ENCODE data around the gene DNPH1.

DNPH1 gene

GRCh38 chr6:43271944-43272343, 42.7 kb upstream of the DNPH1 start:
- Histone ChIP-seq H3K27me3 (ENCODE audit: insufficient read depth, low read length) (0 out of 2 replicates have a peak, but pooled peaks cover 8% of the 10 kb centered on the region), H3K9me3 (ENCODE audit: low read length) (no peaks in the 10 kb centered on the region), H3K9me2 (ENCODE audit: low read depth, low read length) (no peaks in the 10 kb centered on the region), H3K9ac (ENCODE audit: low read length) (no peak overlapping the region), H3K27ac (ENCODE audit: low read depth, low read length, poor library complexity, severe bottlenecking) (no peak overlapping the region), H3K4me2 (ENCODE audit: low read length) (no peak overlapping the region), H3K36me3 (ENCODE audit: insufficient read depth, low read length) (no peaks in the 10 kb centered on the region), H3K4me1 (ENCODE audit: insufficient read depth, low read length, severe bottlenecking) (peaks cover 26% of the 10 kb centered on the region), H4K20me1 (ENCODE audit: insufficient read depth, low read length) (no peaks in the 10 kb centered on the region), H2AFZ (ENCODE audit: low read length) (no peak overlapping the region), H3K79me2 (ENCODE audit: insufficient read depth, low read length) (no peaks in the 10 kb centered on the region), H3F3A (ENCODE audit: insufficient read depth, low read length) (no peaks in the 10 kb centered on the region), H3K4me3 (ENCODE audit: low read depth, low read length, poor library complexity, severe bottlenecking) (no peak overlapping the region)
- TF ChIP-seq EZH2 (IDR thresholded peaks at IDR 0.05; ENCODE audit: borderline replicate concordance, low read length) (no peak), CTCF (IDR thresholded peaks at IDR 0.05; ENCODE audit: low read length) (no peak)

GRCh38 chr6:43271103-43271815, 42.0 kb upstream of the DNPH1 start:
- Histone ChIP-seq H3K36me3 (ENCODE audit: insufficient read depth, low read length) (no peaks in the 10 kb centered on the region), H4K20me1 (ENCODE audit: insufficient read depth, low read length) (no peaks in the 10 kb centered on the region), H3F3A (ENCODE audit: insufficient read depth, low read length) (no peaks in the 10 kb centered on the region), H3K9me2 (ENCODE audit: low read depth, low read length) (no peaks in the 10 kb centered on the region), H3K4me2 (ENCODE audit: low read length) (peak overlapping the region; percentile 2; the same call in 1 of the 2 replicates), H3K9me3 (ENCODE audit: low read length) (no peaks in the 10 kb centered on the region), H2AFZ (ENCODE audit: low read length) (no peak overlapping the region), H3K79me2 (ENCODE audit: insufficient read depth, low read length) (no peaks in the 10 kb centered on the region), H3K27ac (ENCODE audit: low read depth, low read length, poor library complexity, severe bottlenecking) (no peak overlapping the region), H3K27me3 (ENCODE audit: insufficient read depth, low read length) (0 out of 2 replicates have a peak, but pooled peaks cover 6% of the 10 kb centered on the region), H3K4me1 (ENCODE audit: insufficient read depth, low read length, severe bottlenecking) (peaks cover 26% of the 10 kb centered on the region), H3K4me3 (ENCODE audit: low read depth, low read length, poor library complexity, severe bottlenecking) (no peak overlapping the region), H3K9ac (ENCODE audit: low read length) (no peak overlapping the region)
- no peak for TF ChIP-seq CTCF (IDR thresholded peaks at IDR 0.05; ENCODE audit: low read length)
- no peak for TF ChIP-seq EZH2 (IDR thresholded peaks at IDR 0.05; ENCODE audit: borderline replicate concordance, low read length)

- H3K79me2 ChIP-seq (ENCODE audit: insufficient read depth, low read length): no peaks in the 10 kb centered on the region
- TF ChIP-seq CTCF (IDR thresholded peaks at IDR 0.05; ENCODE audit: low read length) (no peak), EZH2 (IDR thresholded peaks at IDR 0.05; ENCODE audit: borderline replicate concordance, low read length) (no peak)
- H2AFZ ChIP-seq (ENCODE audit: low read length): no peak overlapping the region
- H3K9ac ChIP-seq (ENCODE audit: low read length): no peak overlapping the region
- peak overlapping the region; percentile 70 for H3K4me2 ChIP-seq (ENCODE audit: low read length)
- 0 out of 2 replicates have a peak, but pooled peaks cover 6% of the 10 kb centered on the region for H3K27me3 ChIP-seq (ENCODE audit: insufficient read depth, low read length)
- H4K20me1 ChIP-seq (ENCODE audit: insufficient read depth, low read length): no peaks in the 10 kb centered on the region
- no peaks in the 10 kb centered on the region for H3F3A ChIP-seq (ENCODE audit: insufficient read depth, low read length)
- H3K9me2 ChIP-seq (ENCODE audit: low read depth, low read length): no peaks in the 10 kb centered on the region
- H3K36me3 ChIP-seq (ENCODE audit: insufficient read depth, low read length): no peaks in the 10 kb centered on the region
- H3K9me3 ChIP-seq (ENCODE audit: low read length): no peaks in the 10 kb centered on the region
- peaks cover 26% of the 10 kb centered on the region for H3K4me1 ChIP-seq (ENCODE audit: insufficient read depth, low read length, severe bottlenecking)
- H3K27ac ChIP-seq (ENCODE audit: low read depth, low read length, poor library complexity, severe bottlenecking): no peak overlapping the region
- peak overlapping the region; percentile 38 for H3K4me3 ChIP-seq (ENCODE audit: low read depth, low read length, poor library complexity, severe bottlenecking)
These were observed 40.2 kb upstream of the DNPH1 start for GRCh38 chr6:43269273-43270007.

Data from OCI-LY1 (cell line).